Measurements from ENCODE around the gene PEX7. TPM values are rescaled to one million over a fixed set of nuclear protein-coding genes. Genes with fewer than 3 reads are reported as not detected.

The PEX7 gene
- total RNA-seq, 1 donor from 2014 or later: 6.1 TPM

GRCh38 chr6:136950436-136951126 is 128.2 kb downstream of the PEX7 start:
- Histone ChIP-seq H3K36me3 (no peaks in the 10 kb centered on the region), H3K27ac (no peak overlapping the region), H3K9me3 (no peaks in the 10 kb centered on the region), H3K4me3 (no peak overlapping the region), H3K27me3 (no peaks in the 10 kb centered on the region), H3K4me1 (no peaks in the 10 kb centered on the region)
- no peak for DNase-seq (ENCODE audit: extremely low spot score in 2 of 2)
- TF ChIP-seq CTCF (IDR thresholded peaks at IDR 0.05): no peak
- TF ChIP-seq POLR2AphosphoS5 (IDR thresholded peaks at IDR 0.05; ENCODE audit: insufficient read depth in 1 of 2, low read depth in 1 of 2): no peak
- TF ChIP-seq POLR2A (IDR thresholded peaks at IDR 0.05): no peak
- intact Hi-C loops (cut with DNase I): no loop called here

DNA sequence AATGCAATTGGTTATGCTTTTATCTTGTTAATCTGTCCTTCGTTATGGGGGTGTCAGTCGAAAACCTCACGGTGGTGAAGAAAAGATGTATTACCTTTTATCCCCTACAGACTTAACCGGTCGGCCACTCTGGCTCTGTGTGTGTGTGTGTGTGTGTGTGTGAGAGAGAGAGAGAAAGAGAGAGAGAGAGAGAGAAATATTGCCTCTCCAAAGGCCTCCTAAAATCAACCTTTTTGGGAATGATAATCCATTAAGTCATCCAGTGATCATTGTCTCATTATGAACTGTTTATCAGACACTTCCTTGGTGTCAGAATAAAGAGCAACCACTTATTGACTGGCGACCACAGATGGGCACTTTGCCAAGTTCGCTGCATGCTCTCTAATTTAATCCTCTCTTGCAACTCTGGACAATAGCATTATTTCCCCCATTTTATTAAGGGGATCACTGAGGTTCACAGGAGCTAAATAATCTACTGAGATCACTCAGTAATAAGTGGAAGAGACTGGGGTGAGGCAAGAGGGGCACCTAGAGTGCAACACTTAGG is 130.4 kb downstream of the PEX7 start:
- H3K4me1 ChIP-seq: no peaks in the 10 kb centered on the region
- no peaks in the 10 kb centered on the region for H3K36me3 ChIP-seq
- intact Hi-C loops (cut with DNase I): no loop called here
- no peak overlapping the region for H3K4me3 ChIP-seq
- H3K27me3 ChIP-seq: no peaks in the 10 kb centered on the region
- no peak for DNase-seq (ENCODE audit: extremely low spot score in 2 of 2)
- H3K27ac ChIP-seq: no peak overlapping the region
- no peak for TF ChIP-seq POLR2AphosphoS5 (IDR thresholded peaks at IDR 0.05; ENCODE audit: insufficient read depth in 1 of 2, low read depth in 1 of 2)
- no peak for TF ChIP-seq POLR2A (IDR thresholded peaks at IDR 0.05)
- TF ChIP-seq CTCF (IDR thresholded peaks at IDR 0.05): no peak
- H3K9me3 ChIP-seq: no peaks in the 10 kb centered on the region

DNA sequence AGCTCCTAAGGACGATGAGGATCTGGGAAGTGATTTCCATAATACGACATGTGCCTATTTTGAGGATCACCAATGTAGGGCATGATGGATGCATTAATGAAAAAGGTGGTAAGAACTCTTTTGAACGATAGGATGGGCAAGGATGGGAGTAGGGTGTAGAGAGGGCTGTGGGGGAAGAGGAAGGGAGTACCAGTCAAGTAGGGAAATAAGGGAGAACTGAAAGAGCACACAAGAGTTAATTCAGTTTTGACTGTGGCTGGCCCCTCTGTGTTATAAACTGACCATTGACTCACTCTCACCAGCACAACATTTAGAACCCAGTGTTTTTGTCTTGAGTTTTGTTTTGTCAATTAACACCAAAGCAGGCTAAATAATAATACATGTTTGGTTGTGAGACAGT is 132.7 kb downstream of the PEX7 start:
- no peak for TF ChIP-seq CTCF (IDR thresholded peaks at IDR 0.05)
- TF ChIP-seq POLR2AphosphoS5 (IDR thresholded peaks at IDR 0.05; ENCODE audit: insufficient read depth in 1 of 2, low read depth in 1 of 2): no peak
- no peak for TF ChIP-seq POLR2A (IDR thresholded peaks at IDR 0.05)
- H3K4me1 ChIP-seq: no peaks in the 10 kb centered on the region
- DNase-seq (ENCODE audit: extremely low spot score in 2 of 2): no peak
- no peak overlapping the region for H3K27ac ChIP-seq
- H3K27me3 ChIP-seq: no peaks in the 10 kb centered on the region
- H3K36me3 ChIP-seq: no peaks in the 10 kb centered on the region
- no peaks in the 10 kb centered on the region for H3K9me3 ChIP-seq
- intact Hi-C loops (cut with DNase I): no loop called here
- no peak overlapping the region for H3K4me3 ChIP-seq

DNA sequence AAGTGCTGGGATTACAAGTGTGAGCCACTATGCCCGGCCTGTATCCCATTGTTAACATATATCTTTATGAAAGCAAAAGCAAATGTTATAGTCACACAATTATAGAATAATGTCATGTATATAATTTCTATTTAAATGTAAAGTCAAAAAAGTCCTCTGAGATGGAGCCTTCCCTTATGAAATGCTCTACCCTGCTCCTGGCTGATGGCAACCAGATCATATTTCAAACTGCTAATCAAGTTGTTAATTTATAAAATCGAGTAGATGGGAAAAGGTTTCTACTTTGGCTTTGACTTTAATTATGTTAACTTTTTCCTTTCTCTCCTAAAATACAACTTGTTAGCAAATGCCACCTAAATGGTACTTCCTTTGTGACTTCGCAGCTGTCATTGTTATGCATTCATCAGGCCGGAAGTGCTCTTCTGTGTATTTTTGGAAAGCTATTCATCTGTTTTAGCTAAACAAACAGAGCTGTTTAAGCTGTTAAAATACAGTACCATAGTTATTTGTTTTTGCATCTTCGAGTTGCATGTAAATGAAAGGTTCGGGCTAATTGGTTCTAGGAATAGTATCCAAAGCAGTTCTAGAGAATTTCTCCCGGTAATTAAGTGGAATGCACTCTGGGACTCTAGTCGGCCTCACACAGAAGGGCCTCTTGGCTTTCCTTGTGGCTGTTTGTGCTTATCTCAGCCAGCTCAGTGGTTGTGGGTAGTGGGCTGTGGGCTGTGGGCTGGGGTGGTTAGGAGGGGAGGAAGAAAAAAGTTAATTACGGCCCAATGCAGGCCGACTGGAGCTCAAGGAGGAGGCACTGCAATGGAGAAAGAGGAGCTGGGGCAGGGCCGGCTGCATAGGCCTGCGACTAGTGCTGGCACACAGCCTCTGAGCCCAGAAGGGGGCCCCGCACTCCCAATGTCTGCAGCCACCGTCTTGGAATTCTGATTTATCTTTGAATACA is 134.5 kb downstream of the PEX7 start:
- H3K36me3 ChIP-seq: no peaks in the 10 kb centered on the region
- TF ChIP-seq CTCF (IDR thresholded peaks at IDR 0.05): no peak
- TF ChIP-seq POLR2AphosphoS5 (IDR thresholded peaks at IDR 0.05; ENCODE audit: insufficient read depth in 1 of 2, low read depth in 1 of 2): no peak
- TF ChIP-seq POLR2A (IDR thresholded peaks at IDR 0.05): no peak
- H3K27ac ChIP-seq: no peak overlapping the region
- no peaks in the 10 kb centered on the region for H3K9me3 ChIP-seq
- H3K4me3 ChIP-seq: no peak overlapping the region
- H3K27me3 ChIP-seq: no peaks in the 10 kb centered on the region
- intact Hi-C loops (cut with DNase I): no loop called here
- H3K4me1 ChIP-seq: no peaks in the 10 kb centered on the region
- no peak for DNase-seq (ENCODE audit: extremely low spot score in 2 of 2)

Measured in vagina (tissue), 2 donors.